Left ventricle myocardium inferior (tissue), 1 donor: Measurements from ENCODE around the gene KLHL3. TPM values are rescaled to one million over a fixed set of nuclear protein-coding genes. Genes with fewer than 3 reads are reported as not detected.

Source experiments
- DNase-seq: peaks from one replicate; pipeline ENCODE4 v3.0.0-alpha.2; 2020
- H3K27ac ChIP-seq: fragments of 200-600 bp; replicated peaks from 2 replicates; pipeline ENCODE4 v1.8.0; 2021
- H3K27me3 ChIP-seq: fragments of 200-600 bp; 2 replicates; pipeline ENCODE4 v1.8.0; 2021; ENCODE audit warnings: low read depth
- H3K36me3 ChIP-seq: fragments of 200-600 bp; 2 replicates; pipeline ENCODE4 v1.8.0; 2021
- H3K4me1 ChIP-seq: fragments of 200-600 bp; 2 replicates; pipeline ENCODE4 v1.8.0; 2021
- H3K4me3 ChIP-seq: fragments of 200-600 bp; 2 replicates; pipeline ENCODE4 v1.8.0; 2021; ENCODE audit warnings: mild to moderate bottlenecking, moderate library complexity
- H3K9me3 ChIP-seq: fragments of 200-600 bp; replicated peaks from 2 replicates; pipeline ENCODE4 v1.8.0; 2021
- CTCF ChIP-seq: fragments of 200-600 bp; IDR thresholded peaks from 2 replicates; pipeline ENCODE4 v1.8.0; 2021; ENCODE audit warnings: antibody characterized with exemption, mild to moderate bottlenecking, borderline replicate concordance
- intact Hi-C: fragments of 100-400 bp; cut with micrococcal nuclease; formaldehyde crosslinking; loops from one replicate; pipeline ENCODE4 v1.11.0; 2022
- total RNA-seq: library from RNA; stranded (reverse); fragmentation: NEBNext Ultra II Directional; extraction: Animal tissue kit (Norgen Biotek cat#: 25700); gene quantifications from one replicate; pipeline ENCODE4 v1.2.1, GENCODE V29; 2021
- donor health status: DM: no; HTN: yes; CAD: no; lungs with severe emphysema.

The KLHL3 gene
- total RNA-seq, 1 donor from 2014 or later: 26.3 TPM

DNA sequence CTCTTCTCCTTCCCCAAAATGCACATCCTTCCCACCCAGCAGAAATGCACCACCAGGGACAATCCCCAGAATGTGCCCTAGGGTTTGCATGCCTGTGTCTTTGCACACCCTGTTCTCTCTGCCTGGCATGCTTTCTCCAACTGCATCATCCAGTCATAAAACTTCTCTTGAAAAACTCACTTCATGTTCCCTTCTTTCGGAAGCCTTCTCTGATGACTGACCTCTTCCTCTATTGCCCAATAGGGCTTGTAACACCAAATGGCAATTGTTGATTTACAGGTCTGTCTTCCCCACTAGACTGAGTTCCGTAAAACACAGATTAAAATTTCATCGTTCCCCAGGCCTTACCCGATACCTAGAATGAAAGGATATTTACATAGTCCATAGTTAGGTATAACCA lies 153.7 kb downstream of the KLHL3 start:
- Histone ChIP-seq H3K27me3 (peaks cover 14% of the 10 kb centered on the region), H3K9me3 (peaks cover 11% of the 10 kb centered on the region), H3K4me1 (no peaks in the 10 kb centered on the region), H3K36me3 (no peaks in the 10 kb centered on the region), H3K4me3 (no peak overlapping the region), H3K27ac (no peak overlapping the region)
- no peak for TF ChIP-seq CTCF
- no peak for DNase-seq
- intact Hi-C loops: no loop called here

- no peaks in the 10 kb centered on the region for H3K4me1 ChIP-seq
- H3K4me3 ChIP-seq: no peak overlapping the region
- H3K27me3 ChIP-seq: peaks cover 13% of the 10 kb centered on the region
- no peaks in the 10 kb centered on the region for H3K36me3 ChIP-seq
- DNase-seq: no peak
- H3K9me3 ChIP-seq: peaks cover 9% of the 10 kb centered on the region
- no peak for TF ChIP-seq CTCF
- no peak overlapping the region for H3K27ac ChIP-seq
- intact Hi-C loops: no loop called here
These were observed 154.1 kb downstream of the KLHL3 start for GRCh38 chr5:137581776-137582175.

- intact Hi-C loops: no loop called here
- Histone ChIP-seq H3K4me1 (no peaks in the 10 kb centered on the region), H3K4me3 (no peak overlapping the region), H3K36me3 (no peaks in the 10 kb centered on the region), H3K27me3 (peaks cover 3% of the 10 kb centered on the region), H3K9me3 (peaks cover under 1% of the 10 kb centered on the region), H3K27ac (no peak overlapping the region)
- TF ChIP-seq CTCF: peak; percentile 29
- DNase-seq: no peak
These were observed 155.9 kb downstream of the KLHL3 start for GRCh38 chr5:137580030-137580429.

GRCh38 chr5:137575847-137576246 lies 160.0 kb downstream of the KLHL3 start:
- no peak overlapping the region for H3K27ac ChIP-seq
- TF ChIP-seq CTCF: no peak

GRCh38 chr5:137575211-137575610 lies 160.7 kb downstream of the KLHL3 start:
- Histone ChIP-seq H3K4me1 (no peaks in the 10 kb centered on the region), H3K27me3 (peaks cover 21% of the 10 kb centered on the region), H3K4me3 (no peak overlapping the region), H3K9me3 (no peaks in the 10 kb centered on the region), H3K27ac (no peak overlapping the region), H3K36me3 (no peaks in the 10 kb centered on the region)
- intact Hi-C loops: no loop called here
- no peak for TF ChIP-seq CTCF
- DNase-seq: no peak

More at GRCh38 chr5:137575847-137576246, 160.0 kb downstream of the KLHL3 start:
- DNase-seq: no peak
- no peaks in the 10 kb centered on the region for H3K36me3 ChIP-seq
- no peaks in the 10 kb centered on the region for H3K4me1 ChIP-seq
- no peak overlapping the region for H3K4me3 ChIP-seq
- no peaks in the 10 kb centered on the region for H3K9me3 ChIP-seq
- intact Hi-C loops: no loop called here
- peaks cover 19% of the 10 kb centered on the region for H3K27me3 ChIP-seq

GRCh38 chr5:137573376-137573775 lies 162.5 kb downstream of the KLHL3 start:
- H3K27ac ChIP-seq: no peak overlapping the region
- no peaks in the 10 kb centered on the region for H3K9me3 ChIP-seq
- peaks cover 33% of the 10 kb centered on the region for H3K27me3 ChIP-seq
- H3K4me3 ChIP-seq: no peak overlapping the region
- no peaks in the 10 kb centered on the region for H3K36me3 ChIP-seq
- intact Hi-C loops: no loop called here
- no peak for DNase-seq
- no peak for TF ChIP-seq CTCF
- H3K4me1 ChIP-seq: no peaks in the 10 kb centered on the region
